ENCODE results near the gene KLC1.
A peak's percentile ranks its signal among the peaks of the same experiment; 100 is the strongest.
"Not testable (repeated sequence)": the region's sequence is repeated elsewhere in the genome, so short reads cannot be mapped to it uniquely, and the experiment has no call there.

KLC1 gene

DNA sequence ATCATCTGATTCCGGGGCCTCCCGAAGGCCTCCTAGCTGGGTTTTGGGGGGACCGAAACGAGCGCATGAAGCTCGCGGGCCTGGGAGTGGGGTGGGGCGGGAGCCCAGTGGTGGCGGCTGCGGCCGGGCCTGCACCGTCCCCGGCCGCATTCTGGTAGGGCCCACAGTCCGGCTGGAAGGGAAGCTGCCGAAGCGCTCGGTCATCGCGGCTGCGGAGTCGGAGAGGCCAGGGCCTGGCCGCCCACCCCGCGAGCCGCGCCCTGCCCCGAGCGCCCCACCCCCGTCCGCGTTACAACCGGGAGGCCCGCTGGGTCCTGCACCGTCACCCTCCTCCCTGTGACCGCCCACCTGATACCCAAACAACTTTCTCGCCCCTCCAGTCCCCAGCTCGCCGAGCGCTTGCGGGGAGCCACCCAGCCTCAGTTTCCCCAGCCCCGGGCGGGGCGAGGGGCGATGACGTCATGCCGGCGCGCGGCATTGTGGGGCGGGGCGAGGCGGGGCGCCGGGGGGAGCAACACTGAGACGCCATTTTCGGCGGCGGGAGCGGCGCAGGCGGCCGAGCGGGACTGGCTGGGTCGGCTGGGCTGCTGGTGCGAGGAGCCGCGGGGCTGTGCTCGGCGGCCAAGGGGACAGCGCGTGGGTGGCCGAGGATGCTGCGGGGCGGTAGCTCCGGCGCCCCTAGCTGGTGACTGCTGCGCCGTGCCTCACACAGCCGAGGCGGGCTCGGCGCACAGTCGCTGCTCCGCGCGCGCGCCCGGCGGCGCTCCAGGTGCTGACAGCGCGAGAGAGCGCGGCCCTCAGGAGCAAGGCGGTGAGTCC is at the start of gene KLC1:
Gene KLC1, plus strand, starts transcription at position 528 of the 819 bp plus-strand sequence. CDS start 25,354 bp downstream, outside the sequence.
- peak; percentile 77 for DNase-seq (ENCODE audit: low read depth)

DNA sequence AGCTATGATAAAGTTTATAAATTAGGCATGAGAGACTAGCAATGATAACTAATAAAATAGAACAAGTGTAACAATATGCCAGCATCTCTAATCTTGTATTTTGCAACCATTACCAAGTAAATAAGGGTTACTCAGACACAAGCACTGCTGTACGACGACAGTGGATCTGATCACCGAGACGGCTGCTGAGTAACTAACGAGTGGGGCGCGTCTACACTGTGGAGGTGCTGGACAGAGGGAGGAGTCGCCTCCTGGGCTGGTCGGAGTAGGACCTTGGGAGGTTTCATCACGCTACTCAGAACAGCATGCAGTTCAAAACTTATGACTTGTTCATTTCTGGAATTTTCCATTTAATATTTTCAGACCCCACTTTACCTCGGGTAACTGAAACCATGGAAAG is 47.8 kb upstream of the KLC1 start:
- DNase-seq (ENCODE audit: low read depth) = no peak

DNA sequence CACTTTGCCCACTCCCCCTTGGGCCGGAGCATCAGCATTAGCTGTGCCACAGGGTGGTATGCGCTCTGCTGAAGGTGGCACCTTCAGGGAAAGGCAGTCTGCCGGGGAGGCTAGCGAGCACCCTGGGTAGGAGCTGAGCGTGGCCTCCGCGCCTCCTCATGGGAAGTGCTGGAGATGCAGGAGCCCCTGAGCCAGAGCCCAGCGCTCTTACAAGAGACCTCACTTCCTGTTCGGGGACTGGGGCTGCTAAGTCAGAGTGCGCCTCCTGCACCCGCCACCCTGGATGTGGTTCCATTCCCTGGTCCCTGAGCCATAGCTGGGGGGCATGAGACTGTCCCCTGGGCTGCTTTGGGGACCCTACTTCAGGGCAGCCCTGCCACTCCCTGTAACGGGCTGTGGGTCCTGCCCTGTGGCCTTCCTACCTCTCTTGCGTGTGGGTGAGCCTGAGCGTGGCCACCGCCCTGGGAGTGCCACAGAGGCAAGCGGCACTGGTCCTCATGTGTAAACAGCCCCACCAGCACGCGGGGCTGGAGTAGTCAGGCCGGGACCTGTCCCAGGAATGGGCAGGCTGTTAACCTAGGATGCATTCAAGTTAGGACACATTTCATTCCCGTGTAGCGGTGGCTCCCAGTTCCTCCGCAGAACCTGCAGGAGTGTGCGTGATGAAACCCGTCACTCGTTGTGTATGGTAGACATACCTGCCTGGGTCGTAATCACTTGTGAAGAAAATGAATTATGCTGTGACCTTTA is 46.9 kb upstream of the KLC1 start:
- no peak for DNase-seq (ENCODE audit: low read depth)

DNA sequence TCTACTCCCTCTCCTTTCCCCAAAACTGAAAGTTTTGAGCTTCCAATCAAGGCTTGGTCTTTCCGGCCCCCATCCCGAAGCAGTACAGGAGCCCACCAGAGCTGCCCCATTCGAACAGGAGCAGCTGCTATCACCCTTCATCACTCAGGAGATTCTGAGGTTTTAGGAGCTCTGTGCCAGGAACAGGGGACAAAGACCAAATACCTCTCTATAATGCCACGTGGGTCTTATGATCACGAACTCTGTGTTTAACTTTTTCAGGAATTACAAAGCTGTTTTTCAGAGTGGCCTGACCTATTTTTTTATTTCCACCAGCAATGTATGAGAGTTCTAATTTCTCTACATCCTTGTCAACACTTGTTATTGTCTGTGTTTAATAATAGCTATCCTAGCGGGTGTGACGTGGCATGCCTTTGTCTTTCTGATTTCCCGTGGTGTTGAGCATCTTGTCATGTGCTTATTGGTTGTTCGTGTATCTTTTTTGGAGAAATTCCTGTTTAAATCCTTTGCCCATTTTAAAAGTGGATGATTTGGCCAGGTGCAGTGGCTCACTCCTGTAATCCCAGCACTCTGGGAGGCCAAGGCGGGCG is 44.6 kb upstream of the KLC1 start:
- DNase-seq (ENCODE audit: low read depth) = no peak

DNA sequence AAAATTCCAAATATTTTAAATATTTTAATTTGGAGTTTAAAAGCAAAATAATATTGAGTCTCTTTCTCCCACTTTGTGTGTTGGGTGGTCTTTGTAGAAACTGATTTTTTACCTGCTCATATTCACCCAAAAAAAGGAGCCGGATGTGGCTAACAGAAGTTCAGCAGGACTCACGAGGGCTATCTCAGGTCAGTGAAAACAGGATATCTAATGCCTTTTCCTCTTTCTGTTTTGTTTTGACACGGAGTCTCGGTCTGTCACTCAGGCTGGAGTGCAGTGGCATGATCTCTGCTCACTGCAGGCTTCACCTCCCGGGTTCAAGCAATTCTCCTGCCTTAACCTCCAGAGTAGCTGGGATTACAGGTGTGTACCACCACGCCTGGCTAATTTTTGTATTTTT is 35.4 kb upstream of the KLC1 start:
- no peak for DNase-seq (ENCODE audit: low read depth)

DNA sequence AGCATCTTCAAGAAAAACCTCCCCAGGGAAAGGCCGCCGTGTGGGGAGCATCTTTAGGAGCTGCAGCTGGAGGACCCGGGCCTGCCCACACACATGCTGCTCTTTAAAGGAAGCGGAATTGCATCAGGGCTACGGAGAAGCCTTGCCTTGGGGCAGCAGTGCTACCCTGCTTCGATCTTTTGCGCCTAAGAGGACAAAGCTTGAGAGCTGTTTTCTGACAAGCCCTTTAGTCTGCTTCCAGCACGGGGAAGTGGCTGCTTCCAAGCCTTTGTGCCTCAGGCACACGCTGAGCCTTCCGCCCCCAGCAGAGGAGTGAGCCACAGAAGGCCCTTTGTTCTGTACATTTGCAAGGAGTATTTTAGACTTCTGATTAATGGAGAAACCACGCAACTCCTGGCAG is 34.7 kb upstream of the KLC1 start:
- no peak for DNase-seq (ENCODE audit: low read depth)

DNA sequence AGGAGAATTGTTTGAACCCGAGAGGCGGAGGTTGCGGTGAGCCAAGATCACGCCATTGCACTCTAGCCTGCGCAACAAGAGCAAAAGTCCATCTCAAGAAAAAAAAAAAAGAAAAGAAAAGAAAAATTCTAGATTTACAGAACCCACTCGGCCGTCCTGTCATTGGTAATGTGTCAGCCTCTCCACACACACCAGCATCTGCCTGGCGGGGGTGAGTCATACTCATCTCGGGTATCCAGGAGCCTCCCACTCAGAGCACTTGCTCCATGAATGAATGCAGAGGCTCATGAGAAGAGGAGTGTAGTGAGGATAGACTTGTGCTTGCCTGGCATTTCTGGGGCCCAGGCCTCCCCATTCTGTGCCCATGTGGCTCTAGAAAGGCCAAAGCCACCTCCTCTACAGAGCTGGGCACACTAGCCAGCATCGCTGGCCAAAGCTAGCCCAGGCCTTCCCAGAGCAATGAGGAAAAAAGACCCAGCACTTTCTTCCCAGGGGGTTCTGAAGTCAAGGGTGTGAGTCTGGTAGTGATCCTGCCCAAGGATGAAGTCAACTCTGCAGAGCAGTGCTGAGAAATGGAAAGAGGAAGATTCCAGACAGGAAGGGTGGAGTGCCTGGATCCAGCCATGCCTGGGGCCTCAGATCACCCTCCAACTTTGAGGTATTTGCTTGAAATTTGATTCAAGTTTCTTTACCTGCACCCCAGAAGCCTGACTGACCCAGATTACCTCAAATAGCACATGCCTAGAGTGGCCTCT is 31.2 kb upstream of the KLC1 start:
- DNase-seq (ENCODE audit: low read depth) = no peak

DNA sequence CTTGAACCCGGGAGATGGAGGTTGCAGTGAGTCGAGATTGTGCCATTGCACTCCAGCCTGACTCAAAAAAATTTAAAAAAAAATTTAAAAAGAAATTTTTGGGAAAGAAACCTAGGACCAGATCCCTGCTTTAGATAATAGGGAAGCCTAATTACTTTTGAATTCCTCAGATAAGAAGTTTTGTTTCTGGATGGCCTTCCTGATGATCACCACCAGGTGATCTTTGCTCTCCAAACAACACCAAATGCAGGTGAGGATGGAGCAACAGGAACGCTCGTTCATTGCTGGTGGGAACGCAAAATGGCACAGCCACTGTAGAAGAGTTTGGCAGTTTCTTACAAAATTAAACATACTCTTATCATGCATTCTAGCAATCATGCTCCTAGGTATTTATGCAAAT is 28.5 kb upstream of the KLC1 start:
- no peak for DNase-seq (ENCODE audit: low read depth)

DNA sequence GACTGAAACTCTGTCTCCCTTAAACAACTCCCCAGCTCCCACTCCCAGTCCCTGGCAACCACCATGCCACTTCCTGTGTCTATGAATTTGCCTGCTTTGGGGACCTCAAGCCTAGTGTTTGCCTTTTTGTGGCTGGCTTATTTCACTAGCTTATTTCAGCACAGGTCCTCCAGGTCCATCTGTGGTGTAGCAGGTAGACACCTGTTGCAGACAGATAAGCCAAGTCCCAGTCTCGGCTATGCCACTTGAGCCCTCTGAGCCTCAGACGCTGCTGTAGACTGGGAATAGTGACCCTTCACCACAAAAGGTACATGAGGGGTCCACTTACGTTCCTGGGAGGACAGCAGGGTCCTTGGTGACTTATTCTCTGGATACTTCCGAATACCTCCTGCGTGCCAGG is 24.4 kb upstream of the KLC1 start:
- no peak for DNase-seq (ENCODE audit: low read depth)

DNA sequence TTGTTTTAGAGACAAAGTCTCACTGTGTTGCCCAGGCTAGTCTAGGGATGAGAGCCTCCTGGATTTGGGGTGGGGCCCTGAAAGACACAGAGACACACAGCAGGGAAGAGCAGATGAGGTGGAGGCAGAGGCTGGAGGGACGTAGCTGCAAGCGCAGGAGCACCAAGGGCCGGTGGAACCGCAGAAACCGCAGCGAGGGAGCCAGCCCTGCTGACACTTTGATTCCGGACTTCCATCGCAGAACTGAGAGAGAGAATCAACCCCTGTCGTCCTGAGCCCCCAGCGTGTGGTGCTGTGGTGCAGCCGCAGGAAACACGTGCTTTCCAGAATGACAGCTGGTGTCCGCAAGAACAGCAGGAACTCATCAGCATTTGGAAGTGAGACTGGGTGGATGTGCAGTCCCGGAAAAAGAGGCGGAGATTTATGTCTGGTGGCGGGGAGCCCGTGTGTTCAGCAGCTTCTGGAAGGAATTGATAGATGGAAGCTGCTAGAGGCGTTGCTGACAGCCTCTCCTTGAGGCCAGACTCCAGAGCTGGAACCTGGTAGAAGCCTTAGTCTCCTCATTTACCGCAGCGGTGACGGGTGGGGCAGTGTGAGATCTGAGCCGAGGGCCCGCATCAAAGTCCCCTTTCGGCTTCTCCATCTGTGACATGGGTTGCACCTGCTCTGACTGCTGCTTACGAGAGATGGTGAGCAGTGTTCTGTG is 21.9 kb upstream of the KLC1 start:
- DNase-seq (ENCODE audit: low read depth) = peak; percentile 25

DNA sequence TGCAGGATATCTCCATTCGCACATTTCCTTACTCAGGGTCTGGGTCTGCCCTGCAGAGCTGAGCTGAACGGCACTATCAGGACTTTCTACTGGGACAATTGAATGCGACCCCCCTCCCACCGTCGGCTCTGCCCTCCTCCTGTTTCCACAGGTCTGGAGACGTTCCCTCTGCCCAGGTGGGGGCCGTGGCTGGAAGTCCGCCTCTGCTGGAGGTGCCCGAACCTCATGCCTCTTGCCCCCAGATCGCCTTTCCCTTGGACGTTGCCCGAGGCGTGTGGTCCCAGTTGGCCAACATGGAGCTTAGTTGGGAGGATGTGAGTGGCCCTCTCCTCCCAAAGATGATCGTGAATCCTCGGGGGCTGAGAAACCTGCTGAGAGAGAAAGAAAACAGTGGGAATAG is 21.2 kb upstream of the KLC1 start:
- DNase-seq (ENCODE audit: low read depth) = no peak

DNA sequence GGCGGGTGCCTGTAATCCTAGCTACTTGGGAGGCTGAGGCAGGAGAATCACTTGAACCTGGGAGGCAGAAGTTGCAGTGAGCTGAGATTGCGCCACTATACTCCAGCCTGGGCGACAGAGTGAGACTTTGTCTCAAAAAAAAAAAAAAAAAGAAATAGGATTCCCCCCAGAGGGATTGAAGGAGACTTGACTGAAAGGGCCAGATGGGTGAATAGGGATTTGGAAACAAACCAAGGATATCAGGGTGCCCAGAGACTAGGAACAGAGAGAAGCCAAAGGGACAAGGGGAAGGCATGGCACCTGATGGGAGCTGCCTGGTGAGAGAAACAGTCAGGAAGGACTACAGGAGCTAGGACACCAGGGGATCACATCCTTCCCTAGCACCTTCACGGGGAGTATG is 19.9 kb upstream of the KLC1 start:
- DNase-seq (ENCODE audit: low read depth) = not testable (repeated sequence)

DNA sequence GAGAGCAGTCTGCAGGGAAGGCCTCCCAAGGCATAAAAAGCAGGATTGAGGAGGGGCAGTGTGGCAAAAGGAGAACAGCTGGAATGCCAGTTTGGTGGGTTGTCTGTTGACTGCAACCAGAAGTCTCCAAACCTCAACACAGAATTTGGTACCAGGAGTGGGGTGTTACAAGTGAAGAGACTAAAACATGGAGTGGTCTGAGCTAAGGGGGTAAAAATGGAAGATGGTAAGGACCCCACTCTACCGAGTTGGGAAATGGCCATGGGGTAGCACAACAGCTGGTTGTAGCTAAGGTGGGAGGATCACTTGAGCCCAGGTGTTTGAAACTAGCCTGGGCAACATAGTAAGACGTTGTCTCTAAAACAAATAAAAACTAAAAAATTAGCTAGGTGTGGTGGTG is 17.8 kb upstream of the KLC1 start:
- DNase-seq (ENCODE audit: low read depth) = no peak

DNA sequence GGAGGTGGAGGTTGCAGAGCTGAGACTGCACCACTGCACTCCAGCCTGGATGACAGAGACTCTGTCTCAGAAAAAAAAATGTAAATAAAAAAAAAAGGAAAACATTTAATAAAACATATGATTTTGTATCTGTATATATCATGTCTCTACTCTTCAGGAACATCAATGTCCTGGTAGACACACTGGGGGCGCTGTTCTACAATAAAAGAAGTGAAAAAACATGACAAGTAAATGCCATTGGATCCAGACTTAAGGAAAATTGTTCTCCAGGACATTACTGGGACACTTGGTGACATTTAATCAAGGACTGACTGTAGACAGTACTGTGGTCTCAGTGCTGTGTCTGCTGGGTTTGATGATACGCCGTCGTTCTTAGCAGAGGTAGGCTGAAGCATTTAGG is 15.5 kb upstream of the KLC1 start:
- no peak for DNase-seq (ENCODE audit: low read depth)

DNA sequence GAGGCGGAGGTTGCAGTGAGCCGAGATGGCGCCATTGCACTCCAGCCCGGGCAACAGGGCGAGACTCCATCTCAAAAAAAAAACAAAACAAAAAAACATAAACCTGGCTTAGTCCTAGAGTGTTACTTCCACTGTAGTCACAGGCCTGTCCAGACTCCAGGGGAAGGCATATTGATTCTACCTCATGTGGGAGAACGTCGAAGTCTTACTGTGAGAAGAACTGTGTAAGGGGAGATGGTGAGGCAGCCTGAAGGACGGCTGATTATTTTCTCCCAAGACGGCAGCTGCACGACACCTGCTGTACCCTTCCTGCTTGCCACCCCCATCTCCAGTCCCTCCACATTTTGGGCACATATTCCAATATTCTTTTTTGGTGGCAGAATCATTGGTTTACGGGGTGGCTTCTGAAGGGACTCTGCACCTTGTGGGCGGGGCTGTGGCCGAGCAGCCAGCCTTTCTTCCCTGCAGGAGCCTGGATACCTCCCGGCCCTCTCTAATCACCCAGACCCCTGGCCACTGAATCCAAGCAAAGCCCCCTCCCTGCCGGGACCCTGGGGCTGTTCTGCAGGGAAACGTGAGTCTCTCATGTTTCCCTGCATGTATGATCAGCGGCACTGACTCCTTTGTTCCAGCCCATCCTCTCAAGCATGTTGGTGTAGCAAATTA is 12.2 kb upstream of the KLC1 start:
- DNase-seq (ENCODE audit: low read depth) = no peak

DNA sequence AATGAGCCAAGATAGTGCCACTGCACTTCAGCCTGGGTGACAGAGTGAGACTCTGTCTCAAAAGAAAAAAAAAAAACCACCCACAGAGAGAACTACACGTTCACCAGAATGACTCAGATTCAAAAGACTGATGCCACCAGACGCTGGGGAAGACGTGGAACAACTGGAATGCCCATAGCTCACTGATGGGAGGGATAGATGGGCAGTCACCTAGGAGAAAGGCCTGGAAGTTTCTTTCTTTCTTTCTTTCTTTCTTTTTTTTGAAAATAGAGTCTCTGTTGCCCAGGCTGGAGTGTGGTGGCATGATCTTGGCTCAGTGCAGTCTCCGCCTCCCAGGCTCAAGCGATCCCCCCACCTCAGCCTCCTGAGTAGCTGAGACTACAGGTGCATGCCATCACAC is 10.0 kb upstream of the KLC1 start:
- no peak for DNase-seq (ENCODE audit: low read depth)

DNA sequence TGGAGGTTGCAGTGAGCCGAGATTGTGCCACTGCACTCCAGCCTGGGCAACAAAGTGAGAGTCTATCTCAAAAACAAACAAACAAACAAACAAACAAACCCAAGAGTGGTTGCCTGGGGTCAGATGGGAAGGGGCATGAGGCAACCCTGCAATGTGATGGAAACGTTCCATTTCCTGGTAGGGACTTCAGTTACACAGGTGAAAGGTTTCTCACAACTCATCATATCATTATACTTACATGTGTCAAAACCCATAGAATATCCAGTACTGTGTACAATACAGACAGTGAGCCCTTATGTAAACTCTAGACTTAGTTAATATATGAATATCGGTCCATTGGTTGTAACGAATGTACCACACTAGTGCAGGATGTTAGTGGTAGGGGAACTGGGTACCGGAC is 7.2 kb upstream of the KLC1 start:
- DNase-seq (ENCODE audit: low read depth) = no peak

DNA sequence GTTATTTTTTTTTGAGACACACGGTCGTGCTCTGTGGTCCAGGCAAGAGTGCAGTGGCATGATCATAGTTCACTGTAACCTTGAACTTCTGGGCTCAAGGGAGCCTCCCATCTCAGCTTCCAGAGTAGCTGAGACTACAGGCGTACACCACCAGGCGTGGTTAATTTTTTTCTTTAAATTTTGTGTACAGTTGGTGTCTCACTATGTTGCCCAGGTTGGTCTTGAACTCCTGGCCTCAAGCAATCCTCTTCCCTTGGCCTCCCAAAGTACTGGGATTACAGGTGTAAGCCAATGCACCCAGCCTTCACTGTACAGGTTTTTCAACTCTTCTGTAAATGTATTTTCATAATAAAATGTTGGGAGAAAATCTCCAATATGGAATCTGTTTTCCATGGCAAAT is 5.7 kb upstream of the KLC1 start:
- no peak for DNase-seq (ENCODE audit: low read depth)

DNA sequence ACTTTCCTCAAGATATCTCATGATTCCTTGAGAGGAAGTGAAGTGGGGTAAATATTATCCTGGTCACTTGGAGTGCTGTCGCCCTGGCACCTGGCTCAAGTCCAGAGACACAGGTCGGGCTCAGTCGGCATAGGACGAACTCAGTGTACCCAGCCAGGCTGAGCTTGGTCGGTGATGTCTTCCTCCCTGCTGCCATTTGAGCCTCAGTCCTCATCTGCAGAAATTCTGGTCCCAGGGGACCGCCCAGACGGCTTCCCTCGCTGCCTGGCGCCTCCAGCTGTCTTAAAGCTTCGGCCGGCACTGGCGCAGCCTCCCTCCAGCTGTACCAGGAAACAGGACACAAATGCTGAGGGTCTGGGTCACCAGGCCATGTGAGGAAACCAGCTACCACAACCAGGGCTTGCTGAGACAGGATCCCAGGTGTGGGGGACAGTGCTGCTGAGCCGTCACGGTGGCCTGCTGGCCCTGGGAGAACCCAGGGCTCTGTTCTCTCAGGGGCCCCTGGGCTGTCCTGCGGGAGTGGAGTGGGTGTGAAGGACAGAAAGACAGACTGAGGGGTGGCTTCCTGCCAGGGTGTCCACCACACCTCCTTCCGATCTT is 5.0 kb upstream of the KLC1 start:
- DNase-seq (ENCODE audit: low read depth) = no peak

DNA sequence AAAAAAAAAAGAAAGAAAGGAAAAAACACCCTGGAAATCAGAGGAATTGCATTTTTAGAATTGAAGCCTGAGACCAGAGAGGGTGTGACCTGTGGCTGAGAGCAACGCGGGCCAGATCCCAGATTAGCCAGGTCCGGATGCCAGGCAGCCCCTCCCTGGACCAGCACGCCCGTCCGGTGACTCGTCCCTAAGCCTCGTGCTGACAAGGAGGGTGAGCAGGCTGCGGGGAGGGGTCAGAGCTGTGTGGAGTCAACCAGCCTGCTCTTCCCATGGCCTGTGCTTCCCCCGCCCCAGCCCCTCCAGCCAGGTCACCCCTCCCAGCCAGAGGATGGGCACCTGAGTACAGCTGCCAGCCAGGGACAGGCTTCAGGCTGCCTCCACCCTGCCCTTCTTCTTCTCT is 4.2 kb upstream of the KLC1 start:
- no peak for DNase-seq (ENCODE audit: low read depth)

Data from activated T-helper 9 cell treated with anti-CD3 and anti-CD28 coated beads, Interleukin-2, amount 50 U/mL, for 16 hours (primary cell).